Measurements from ENCODE around the gene KAT2A.

DNA sequence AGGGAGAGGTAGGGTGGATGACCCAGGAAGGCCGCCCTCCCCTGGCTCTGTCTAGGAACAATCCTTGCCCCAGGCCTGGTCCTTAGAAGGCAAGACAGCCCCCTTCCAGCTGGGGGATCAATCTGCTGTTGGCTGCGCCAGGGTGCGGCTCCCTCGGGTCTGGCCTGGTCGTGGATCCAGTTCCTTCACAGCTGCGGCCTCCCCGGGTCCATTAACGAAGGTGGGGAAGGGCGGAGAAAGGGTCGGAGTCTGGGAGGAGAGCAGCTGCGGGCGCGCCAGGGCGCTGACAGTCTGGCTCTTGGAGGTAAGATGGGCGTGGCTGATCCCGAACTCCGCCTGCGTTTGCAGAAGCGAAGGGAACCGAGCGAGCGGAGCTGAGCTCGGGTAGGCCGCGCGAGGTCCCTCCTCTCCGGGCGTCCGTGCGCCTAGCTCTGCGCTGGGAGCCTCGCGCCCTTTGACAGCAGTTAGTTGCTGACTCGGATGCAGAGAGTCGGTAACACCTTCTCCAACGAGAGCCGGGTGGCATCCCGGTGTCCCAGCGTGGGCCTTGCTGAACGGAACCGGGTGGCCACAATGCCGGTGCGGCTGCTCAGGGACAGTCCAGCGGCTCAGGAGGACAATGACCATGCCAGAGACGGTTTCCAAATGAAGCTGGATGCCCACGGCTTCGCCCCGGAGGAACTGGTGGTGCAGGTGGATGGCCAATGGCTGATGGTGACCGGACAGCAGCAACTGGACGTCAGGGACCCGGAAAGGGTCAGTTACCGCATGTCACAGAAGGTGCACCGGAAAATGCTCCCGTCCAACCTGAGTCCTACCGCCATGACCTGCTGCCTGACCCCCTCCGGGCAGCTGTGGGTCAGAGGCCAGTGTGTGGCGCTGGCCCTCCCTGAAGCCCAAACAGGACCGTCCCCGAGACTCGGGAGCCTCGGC, 1.5 kb upstream of the KAT2A start, which contains the start of gene HSPB9:
- no peak for TF ChIP-seq CTCF (IDR thresholded peaks at IDR 0.05)
- TF ChIP-seq POLR2A (IDR thresholded peaks at IDR 0.05) = no peak
